GM18907 (cell line): ENCODE results near the gene OR5K3.
"Not testable (repeated sequence)": the region's sequence is repeated elsewhere in the genome, so short reads cannot be mapped to it uniquely, and the experiment has no call there.

Experiments used
- ATAC-seq: cut with Tn5 transposase; IDR thresholded peaks from one replicate; pipeline ENCODE4 v1.9.1; 2021; ENCODE audit warnings: mild to moderate bottlenecking, moderate library complexity; ENCODE audit not compliant: unreplicated experiment

Gene OR5K3, protein sequence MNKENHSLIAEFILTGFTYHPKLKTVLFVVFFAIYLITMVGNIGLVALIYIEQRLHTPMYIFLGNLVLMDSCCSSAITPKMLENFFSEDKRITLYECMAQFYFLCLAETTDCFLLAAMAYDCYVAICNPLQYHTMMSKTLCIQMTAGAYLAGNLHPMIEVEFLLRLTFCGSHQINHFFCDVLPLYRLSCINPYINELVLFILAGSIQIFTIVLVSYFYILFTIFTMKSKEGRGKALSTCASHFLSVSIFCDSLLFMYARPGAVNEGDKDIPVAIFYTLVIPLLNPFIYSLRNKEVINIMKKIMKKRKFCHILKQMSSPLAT

DNA sequence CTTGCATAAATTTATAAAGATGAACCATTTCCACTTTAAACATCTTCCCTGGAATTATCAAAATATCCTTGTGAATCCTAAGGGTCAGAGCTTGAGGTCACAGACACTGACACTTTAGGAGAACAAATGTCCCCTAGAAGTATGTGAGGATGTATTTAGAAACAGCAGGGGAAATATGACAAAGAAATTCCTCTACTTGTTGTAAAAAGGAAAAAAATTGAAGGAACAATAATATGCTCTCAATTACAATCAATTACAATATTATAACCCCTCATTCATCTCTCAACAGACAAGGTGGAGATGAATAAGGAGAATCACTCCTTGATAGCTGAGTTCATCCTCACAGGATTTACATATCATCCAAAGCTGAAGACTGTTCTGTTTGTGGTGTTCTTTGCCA is at the start of gene OR5K3:
OR5K3 (plus strand) TSS at position 301 of the 400 bp plus-strand sequence; CDS start at position 301, 0 bp downstream.
- no peak for ATAC-seq

DNA sequence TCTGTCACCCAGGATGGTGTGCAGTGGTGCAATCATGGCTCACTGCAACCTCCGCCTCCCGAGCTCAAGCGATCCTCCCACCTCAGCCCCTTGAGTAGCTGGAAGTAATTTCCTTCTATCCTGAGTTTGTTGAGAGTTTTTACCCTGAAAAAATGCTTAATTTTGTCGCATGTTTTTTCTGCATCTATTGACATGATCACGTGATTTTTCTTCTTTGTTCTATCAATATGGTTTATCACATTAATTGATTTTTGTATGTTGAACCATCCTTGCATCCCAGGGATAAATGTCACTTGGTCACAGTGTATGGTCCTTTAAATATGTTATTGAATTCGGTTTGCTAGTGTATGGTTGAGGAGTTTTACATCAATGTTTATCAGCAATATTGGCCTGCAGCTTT is 48.7 kb upstream of the OR5K3 start:
- no peak for ATAC-seq

DNA sequence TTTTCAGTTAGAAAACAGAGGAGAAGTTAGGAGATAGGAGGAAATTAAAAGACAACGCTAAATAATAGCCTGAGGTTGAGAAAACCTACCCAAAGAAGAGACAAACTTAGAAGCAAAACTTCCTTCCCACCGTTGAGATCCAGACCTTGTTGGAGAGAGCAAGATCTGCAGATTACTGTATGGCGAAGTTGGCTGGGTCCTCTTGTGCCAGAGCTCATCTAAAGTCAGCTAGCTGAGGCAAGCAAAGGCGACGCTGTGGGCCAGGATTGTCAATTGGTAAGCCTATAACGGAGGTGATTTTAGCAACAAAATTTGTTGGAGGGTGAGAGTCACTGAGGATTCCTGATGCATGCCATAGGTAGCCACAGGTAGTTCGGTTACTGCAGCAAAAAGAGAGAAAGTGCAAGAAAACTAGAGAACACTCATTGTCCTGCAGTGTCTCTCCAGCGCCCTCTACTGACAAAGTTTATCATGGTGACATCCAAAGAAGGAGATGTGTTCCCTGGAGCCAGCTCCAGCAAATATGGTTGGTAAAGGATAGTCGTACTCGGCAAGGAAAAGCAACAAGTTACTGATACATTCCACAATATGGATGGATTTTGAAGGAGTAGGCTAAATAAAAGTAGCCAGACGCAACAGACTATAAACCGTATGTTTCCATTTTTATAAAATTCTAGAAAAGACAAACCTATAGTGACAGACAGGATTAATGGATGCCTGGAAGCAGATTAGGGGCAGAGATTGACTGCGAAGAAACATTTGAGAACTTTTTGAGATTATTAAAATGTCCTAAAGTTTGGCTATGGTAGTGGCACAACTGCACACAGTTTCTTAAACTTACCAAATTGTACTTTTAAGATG is 46.6 kb upstream of the OR5K3 start:
- ATAC-seq, result peak; percentile 56

DNA sequence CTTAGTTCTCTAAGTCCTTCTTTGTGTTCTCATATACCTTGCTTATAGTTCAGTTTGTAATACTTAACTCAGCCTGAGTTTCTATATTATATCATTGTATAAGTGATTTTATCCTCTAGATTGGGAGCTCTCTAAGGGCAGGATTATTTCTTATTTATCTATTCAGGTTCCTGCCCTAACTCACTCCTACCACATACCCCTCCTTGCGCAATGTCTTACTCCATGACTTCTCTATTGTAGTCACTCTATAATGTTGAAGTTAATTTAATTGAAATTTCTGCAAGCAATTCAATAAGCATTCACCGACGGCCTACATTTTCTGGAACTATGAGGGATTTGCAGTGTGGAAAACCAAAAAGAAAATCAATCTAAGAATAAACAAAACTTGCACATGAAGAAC is 40.4 kb upstream of the OR5K3 start:
- ATAC-seq, result no peak

DNA sequence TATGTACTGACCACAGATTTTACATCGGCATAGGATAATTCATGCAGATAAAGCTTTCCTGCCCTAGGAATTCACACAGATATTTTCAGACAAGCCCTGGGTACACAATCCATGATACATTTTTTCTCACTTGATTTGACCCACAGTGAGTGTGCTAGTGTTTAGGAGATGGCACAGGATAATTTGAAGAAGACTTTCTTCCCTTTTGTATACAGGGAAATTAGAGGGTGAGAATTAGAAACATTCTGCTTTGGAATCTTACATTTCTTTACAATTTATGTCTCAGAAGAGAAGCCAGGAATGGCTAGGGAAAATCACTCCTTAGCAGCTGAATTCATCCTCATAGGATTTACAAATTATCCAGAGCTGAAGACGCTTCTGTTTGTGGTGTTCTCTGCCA is 36.9 kb upstream of the OR5K3 start, which contains the start of gene OR5K4:
OR5K4 (plus strand) TSS at position 301 of the 400 bp plus-strand sequence; CDS start at position 301, 0 bp downstream.
- no peak for ATAC-seq

DNA sequence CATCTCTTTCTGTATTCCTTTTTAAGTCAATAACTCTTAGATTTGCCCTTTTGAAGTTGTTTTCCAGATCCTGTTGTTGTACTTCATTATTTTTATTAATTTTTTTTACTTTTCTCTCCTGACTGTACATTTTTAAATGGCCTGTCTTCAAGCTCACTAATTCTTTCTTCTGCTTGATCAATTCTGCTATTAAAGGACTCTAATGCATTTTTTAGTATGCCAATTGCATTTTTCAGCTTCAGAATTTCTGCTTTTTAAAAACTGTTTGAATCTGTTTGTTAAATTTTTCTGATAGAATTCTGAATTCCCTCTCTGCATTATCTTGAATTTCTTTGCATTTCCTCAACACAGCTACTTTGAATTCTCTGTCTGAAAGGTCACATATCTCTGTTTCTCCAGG is 31.2 kb upstream of the OR5K3 start:
- ATAC-seq, result no peak

DNA sequence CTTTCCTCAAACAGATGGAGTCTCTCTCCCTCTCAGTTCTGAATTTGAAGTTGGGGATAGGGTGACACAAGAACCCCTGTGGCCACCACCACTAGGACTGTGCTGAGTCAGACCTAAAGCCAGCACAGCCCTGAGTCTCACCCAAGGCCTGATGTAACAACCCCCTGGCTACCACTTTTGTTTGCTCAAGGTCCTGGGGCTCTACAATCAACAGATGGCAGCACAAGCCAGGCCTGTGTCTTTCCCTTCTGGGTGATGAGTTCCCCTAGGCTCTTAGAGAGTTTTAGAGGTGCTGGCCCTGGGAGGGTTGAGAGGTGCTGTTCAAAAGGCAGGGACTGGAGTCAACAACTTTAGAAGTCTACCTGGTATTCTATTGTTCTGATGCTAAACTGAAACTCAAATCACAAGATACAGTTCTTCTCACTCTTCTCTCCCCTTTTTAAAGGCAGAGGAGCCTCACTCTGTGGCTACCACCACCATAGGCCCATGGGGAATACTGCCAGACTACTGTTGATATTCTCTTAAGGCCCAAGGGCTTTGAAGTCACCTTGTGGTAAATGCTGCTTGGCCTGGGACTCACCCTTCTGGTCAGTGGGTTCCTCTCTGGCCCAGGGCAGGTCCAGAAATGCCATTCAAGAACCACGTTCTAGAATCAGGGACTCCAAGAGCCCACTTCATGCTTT is 30.3 kb upstream of the OR5K3 start:
- peak; percentile 88 for ATAC-seq

DNA sequence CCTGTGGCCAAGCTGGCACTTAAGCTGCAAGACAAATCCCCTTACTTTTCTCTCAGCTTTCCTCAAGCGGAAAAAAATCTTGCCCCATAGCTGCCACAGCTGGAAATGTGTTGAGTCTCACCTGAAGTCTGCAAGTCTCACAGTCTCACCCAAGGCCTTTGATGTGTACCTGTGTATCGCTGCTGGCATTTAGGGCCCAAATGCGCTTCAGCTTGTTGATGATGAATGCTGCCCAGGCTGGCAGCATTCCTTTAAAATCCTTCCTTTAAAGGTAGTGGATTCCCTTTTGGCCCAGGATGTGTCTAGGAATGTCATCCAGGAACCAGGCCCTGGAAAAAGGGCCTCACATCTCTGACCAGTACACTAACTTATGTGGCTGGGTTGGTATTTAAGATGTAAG is 29.8 kb upstream of the OR5K3 start:
- no peak for ATAC-seq

DNA sequence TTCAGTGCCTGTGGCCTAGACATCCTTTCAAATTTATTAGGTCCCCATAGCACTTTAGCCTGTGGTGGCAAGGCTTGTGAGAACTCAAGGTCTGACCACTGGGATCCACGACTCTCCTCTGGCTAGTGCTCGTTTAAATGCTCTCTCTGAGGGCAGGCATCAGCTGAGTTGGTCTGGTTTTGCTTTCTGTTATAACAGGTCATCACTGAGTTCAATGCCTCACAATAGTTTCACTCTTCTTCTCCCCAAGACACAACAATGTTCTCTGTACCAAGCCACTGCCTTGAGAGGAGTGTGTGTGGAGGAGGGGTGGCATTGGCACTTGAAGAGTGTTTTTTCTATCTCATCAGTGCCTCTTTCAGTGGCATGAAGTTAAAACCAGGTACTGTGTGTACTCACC is 29.2 kb upstream of the OR5K3 start:
- ATAC-seq, result no peak

DNA sequence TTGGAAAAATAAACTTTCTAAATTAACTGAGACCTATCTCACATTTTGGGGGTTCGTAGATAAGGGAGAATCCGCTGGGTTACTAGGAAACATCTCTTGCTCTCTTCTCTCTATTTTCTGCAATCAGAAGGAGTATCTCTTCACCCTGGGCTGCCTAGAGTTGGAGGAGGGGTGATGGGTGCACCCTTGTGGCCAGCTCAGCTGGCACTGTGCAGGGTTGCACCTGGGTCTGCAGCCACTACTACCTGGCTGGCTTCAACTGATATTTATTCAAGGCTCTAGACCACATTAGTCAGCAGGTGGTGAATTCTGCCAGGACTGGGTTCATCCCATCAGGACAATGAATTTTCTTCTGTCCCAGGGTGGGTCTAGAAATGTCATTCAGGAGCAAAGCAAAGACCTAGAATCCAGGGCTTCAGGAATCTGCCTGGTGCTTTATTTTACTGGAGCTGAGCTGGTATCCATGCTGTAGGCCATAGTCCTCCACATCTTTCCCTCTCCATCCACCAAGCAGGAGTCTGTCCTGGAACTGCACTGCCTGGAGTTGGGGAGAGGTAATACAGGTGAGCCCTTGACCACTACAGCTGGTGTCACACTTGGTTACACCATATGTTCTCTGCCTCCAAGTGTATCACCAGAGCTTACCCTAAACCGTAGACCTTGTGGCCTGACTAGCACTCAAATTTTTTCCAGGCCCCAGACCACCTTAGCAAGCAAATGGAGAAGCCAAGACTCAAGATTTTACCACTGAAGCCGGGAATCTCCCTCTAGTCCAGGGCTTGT is 22.8 kb upstream of the OR5K3 start:
- no peak for ATAC-seq

DNA sequence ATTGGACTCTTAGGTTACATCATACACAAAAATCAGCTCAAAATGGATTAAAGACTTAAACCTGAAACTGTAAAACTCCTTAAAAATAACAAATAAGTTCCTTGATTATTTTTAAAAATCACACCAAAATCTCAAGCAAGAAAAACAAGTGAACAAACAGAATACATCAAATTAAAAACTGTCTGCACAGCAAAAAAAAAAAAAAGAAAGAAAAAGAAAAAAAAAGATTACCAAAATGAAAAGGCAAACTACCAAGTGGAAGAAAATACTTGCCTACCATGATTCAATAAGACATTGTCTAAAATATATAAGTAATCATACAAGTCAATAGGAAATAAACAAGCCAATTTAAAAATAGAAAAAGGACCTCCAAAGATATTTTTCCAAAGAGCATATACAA is 19.3 kb upstream of the OR5K3 start:
- ATAC-seq, result no peak

DNA sequence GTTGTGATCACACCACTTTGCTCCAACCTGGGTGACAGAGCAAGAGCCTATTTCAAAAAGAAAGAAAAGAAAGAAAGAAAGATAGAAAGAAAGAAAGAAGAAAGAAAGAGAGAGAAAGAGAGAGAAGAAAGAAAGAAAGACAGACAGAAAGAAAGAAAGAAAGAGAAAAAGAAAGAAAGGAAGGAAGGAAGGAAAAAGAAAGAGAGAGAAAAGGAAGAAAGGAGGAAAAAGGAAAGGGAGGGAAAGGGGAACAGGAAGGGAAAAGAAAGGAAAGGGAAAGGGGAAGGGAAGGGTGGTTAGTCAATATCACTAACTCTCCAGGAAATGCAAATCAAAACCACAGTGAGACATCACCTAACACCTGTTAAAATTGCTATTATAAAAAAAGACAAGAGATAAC is 18.6 kb upstream of the OR5K3 start:
- ATAC-seq, result no peak

DNA sequence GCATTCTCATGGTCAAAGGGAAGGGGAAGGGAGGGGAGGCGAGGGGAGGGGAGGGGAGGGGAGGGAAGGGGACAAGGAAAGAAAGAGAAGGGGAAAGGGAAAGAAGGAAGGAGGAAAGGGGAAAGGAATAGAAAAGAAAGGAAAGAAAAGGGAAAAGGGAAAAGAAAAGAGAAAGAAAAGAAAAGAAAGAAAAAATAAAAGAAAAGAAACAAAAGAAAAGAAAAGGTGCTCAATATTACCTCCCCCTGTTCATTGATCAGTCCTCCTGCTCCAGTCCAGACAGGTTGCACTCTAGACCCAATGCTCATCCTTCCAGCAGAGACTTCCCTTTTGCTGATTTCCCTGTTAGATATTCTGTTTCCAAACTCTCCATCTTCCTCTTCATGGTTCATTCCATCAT is 18.0 kb upstream of the OR5K3 start:
- no peak for ATAC-seq

DNA sequence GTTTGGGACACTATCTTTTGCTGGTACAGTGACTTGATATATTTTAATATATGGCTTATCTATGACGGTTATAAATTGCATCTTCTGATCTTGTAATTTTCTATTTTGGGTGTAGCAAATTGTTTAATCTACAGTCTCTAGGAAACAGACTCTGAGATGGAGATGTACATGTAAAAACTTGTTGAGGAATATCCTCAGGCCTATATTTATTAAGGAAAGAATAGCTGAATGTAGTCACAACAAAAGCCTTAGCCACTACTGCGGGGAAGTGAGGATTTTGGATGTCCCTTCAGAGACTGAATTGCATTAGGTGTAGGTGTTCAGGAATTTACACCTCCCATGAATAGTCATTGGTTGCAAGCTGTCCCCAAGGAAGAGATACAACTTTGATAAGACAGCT is 13.8 kb upstream of the OR5K3 start:
- ATAC-seq, result no peak

DNA sequence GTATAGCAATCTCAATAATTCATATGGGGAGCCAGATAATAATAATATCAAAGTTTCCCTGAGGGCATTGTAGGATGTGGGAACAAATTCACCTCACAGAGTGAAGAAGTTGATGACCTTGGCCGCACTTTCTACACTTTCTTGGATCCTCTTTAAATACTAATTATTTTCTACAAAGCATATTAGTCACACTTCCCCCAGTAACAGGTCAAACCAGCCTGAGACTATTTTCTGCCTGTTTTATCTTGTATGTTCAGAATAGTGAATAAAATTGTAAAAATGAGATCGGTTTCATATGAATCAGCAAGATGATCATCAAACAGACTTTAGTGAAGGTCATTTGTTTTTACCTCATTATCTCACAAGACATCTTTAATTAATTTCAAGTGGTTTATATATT is 2.3 kb upstream of the OR5K3 start:
- no peak for ATAC-seq

DNA sequence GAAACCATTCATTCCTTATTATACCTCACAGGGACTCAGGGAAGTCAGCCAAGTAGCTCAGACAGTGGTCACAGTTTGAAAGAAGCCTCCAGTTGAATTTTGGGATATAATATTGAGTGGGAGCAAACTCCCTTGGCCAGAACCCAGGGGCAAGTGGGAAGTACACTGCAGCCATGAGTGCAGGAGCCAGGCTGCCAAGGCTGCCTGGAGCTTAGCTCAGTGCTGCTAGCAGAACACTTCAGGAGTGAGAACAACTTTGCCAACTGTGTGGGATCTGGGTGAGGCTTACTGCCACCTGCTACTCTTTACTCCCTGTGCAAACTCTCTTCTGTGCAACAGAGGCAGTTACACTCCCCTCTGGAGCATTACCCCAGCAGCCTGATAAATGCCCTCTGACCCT is 4.6 kb downstream of the OR5K3 start:
- ATAC-seq, result no peak

DNA sequence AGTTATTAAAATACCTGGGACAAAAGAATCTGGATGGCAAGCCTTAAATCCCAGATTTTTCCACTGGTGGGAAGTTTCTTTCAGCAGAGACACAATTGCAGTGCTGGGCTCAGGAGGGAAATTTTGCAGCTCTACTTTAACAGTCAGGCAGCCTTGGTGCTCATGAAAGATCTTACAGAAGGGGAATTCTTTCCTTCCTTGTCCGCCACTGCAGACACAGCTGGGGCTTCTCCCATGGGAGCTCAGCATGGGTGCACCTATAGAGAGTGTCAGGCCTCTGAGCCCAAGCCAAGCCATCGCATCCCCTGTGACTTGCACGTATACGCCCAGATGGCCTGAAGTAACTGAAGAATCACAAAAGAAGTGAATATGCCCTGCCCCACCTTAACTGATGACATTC is 6.0 kb downstream of the OR5K3 start:
- ATAC-seq, result not testable (repeated sequence)

DNA sequence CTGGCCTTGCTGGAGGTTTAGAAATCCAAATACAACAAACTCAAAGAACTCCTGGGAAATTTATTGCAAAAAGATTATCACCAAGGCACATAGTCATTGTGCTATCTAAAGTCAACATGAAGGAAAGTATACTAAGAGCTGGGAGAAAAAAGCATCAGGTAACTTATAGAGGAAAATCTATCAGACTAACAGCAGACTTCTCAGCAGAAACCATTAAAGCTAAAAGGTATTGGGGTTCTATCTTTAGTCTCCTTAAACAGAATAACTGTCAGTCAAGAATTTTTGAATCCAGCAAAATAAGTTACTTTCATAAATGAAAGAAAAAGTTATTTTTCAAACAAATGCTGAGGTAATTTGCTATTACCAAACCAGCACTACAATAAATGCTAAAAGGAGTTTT is 8.0 kb downstream of the OR5K3 start:
- no peak for ATAC-seq

DNA sequence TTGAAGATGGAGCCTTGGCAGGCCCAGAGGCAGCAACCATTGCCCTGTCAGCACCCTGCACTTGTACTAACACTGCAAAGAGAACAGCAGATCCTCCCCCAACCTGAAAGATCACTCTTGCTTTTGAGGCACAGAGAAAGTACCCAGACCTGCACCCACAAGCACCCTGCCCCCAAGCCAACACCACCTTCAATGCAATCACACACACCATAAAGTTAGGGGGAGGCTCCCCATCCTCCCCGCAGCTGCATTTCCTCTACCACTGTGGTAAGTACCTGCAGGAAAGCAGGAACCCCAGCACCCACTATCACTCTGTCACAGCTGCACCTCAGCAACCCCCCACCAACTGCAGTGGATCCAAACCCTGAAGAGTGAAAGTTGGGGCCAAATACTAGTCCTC is 12.0 kb downstream of the OR5K3 start:
- no peak for ATAC-seq

DNA sequence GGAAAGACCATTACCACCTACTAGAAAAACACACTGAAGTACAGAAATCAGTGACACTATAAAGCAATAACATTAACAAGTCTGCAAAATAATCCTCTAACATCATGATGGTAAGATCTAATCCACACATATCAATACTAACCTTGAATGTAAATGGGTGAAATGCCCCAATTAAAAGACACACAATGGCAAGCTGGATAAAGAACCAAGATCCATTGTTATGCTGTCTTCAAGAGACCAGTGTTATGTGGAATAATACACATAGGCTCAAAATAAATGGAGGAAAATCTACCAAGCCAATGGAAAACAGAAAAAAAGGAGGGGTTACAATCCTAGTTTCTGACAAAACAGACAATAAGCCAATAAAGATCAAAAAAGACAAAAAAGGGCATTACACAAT is 13.5 kb downstream of the OR5K3 start:
- ATAC-seq, result no peak

DNA sequence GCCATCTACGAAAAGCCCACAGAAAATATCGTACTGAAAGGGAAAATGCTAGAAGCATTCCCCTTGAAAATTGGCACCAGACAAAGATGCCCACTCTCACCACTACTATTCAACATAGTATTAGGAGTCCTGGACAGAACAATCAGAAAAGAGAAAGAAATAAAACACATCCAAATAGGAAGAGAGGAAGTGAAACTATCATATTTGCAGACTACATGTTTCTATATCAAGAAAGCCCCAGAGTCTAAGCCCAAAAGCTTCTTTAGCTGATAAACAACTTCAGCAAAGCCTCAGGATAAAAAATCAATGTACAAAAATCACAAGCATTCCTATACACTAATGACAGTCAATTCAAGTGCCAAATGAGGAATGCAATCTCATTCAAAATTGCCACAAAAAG is 15.6 kb downstream of the OR5K3 start:
- ATAC-seq, result no peak
